Suprapubic skin (tissue), 4 donors: ENCODE data around the gene PRKCZ. TPM values are rescaled to one million over a fixed set of nuclear protein-coding genes. Genes with fewer than 3 reads are reported as not detected.

Experiments
- DNase-seq, 2 donors: peaks; one replicate each; pipeline ENCODE4 v3.0.0-alpha.2; 2019; ENCODE audit warnings: low spot score in 2 of 2
- H3K27ac ChIP-seq: fragments of 200-600 bp; sonication (generic); one replicate; pipeline ENCODE4 v1.5.1; 2019
- H3K27me3 ChIP-seq: fragments of 200-600 bp; sonication (generic); one replicate; pipeline ENCODE4 v1.5.1; 2019
- H3K36me3 ChIP-seq: fragments of 200-600 bp; sonication (generic); one replicate; pipeline ENCODE4 v1.5.1; 2019
- H3K4me1 ChIP-seq: fragments of 200-600 bp; sonication (generic); one replicate; pipeline ENCODE4 v1.5.1; 2019
- H3K4me3 ChIP-seq: fragments of 200-600 bp; sonication (generic); one replicate; pipeline ENCODE4 v1.5.1; 2019; ENCODE audit warnings: mild to moderate bottlenecking
- H3K9me3 ChIP-seq: fragments of 200-600 bp; sonication (generic); one replicate; pipeline ENCODE4 v1.5.1; 2019
- EP300 ChIP-seq: sonication (generic); formaldehyde crosslinking; IDR thresholded peaks from one replicate; pipeline ENCODE4 v1.6.1; 2017; ENCODE audit warnings: antibody characterized with exemption
- POLR2A ChIP-seq, 2 donors: fragments of 450-650 bp; IDR thresholded peaks; one replicate each; pipeline ENCODE4 v1.6.1; 2017; ENCODE audit warnings: antibody characterized with exemption in 2 of 2, mild to moderate bottlenecking in 2 of 2, moderate library complexity in 2 of 2
- POLR2AphosphoS5 ChIP-seq, 3 donors: sonication (generic); formaldehyde crosslinking; IDR thresholded peaks; one replicate each; pipeline ENCODE4 v1.6.1; 2017; ENCODE audit warnings: antibody characterized with exemption in 3 of 3
- WGBS: methylation state at CpG from one replicate; pipeline ENCODE4 v1.1.5; 2018; 5-methylcytosine and 5-hydroxymethylcytosine counted together
- total RNA-seq, 4 donors: library from RNA; depleted of rRNA; stranded (reverse); fragments of >200 nt; gene quantifications; one replicate each; pipeline ENCODE4 v1.1.0, GENCODE V29; 2016
- TF ChIP-seq, protein P1 (sequence below), 2 donors: fragments of 200-600 bp in 1 of 2; fragments of 450-650 bp in 1 of 2; sonication (generic) in 1 of 2; IDR thresholded peaks; one replicate each; pipeline ENCODE4 v1.5.1; 2016 to 2019; ENCODE audit warnings: antibody characterized with exemption in 2 of 2, mild to moderate bottlenecking in 1 of 2, moderate library complexity in 1 of 2

Gene PRKCZ
- total RNA-seq, 4 donors from 2014 or later, result 21.7 to 31.5 (median 25.4) TPM

DNA sequence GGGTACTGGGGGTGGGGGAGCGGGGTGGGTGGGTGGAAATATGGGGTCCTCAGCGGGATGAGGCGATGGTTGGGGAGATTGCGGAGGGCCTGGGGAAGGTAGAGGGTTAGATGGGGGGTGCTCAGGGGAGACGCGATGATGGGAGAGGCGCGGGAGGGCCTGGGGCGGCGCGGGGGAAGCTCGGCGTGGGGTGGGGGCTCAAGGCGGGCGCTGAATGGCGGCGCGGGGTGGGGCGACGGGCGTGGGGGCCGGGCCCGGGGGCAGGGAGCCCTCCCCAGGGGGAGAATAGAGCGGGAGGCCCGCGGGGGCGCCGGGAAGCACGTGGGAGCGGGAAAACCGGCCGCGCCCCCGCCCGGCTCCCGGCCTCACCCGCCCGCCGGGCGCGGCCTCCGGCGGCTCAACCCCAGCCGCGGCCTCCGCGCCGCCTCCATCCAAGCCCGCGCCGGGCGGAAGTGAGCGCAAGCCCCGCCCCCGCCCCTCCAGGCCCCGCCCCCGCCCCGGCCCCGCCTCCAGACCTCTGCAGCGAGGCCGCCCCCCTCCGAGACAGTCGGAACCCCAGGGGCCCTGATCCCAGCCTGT, 144.2 kb downstream of the PRKCZ start, which contains the start of gene FAAP20:
TSS of gene FAAP20 (minus strand) at position 454 of the 579 bp plus-strand sequence. CDS start at position 431, 23 bp downstream.
- DNase-seq, result peak in 1 of 2 donors; percentile 68
- no peak for TF ChIP-seq EP300
- TF ChIP-seq POLR2AphosphoS5 (IDR thresholded peaks at IDR 0.05), result no peak
- TF ChIP-seq, protein P1, sequence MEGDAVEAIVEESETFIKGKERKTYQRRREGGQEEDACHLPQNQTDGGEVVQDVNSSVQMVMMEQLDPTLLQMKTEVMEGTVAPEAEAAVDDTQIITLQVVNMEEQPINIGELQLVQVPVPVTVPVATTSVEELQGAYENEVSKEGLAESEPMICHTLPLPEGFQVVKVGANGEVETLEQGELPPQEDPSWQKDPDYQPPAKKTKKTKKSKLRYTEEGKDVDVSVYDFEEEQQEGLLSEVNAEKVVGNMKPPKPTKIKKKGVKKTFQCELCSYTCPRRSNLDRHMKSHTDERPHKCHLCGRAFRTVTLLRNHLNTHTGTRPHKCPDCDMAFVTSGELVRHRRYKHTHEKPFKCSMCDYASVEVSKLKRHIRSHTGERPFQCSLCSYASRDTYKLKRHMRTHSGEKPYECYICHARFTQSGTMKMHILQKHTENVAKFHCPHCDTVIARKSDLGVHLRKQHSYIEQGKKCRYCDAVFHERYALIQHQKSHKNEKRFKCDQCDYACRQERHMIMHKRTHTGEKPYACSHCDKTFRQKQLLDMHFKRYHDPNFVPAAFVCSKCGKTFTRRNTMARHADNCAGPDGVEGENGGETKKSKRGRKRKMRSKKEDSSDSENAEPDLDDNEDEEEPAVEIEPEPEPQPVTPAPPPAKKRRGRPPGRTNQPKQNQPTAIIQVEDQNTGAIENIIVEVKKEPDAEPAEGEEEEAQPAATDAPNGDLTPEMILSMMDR (IDR thresholded peaks at IDR 0.05), result no peak
- TF ChIP-seq POLR2A (IDR thresholded peaks at IDR 0.05), result no peak
- Histone ChIP-seq H3K4me1 (peaks cover 60% of the 10 kb centered on the region), H3K9me3 (no peaks in the 10 kb centered on the region), H3K27ac (peak within 1 kb of the TSS; percentile 82), H3K4me3 (peak within 1 kb of the TSS; percentile 68), H3K36me3 (no peaks in the 10 kb centered on the region), H3K27me3 (no peaks in the 10 kb centered on the region)
- WGBS, result 3% methylated on average over 9 of the region's 63 CpGs

DNA sequence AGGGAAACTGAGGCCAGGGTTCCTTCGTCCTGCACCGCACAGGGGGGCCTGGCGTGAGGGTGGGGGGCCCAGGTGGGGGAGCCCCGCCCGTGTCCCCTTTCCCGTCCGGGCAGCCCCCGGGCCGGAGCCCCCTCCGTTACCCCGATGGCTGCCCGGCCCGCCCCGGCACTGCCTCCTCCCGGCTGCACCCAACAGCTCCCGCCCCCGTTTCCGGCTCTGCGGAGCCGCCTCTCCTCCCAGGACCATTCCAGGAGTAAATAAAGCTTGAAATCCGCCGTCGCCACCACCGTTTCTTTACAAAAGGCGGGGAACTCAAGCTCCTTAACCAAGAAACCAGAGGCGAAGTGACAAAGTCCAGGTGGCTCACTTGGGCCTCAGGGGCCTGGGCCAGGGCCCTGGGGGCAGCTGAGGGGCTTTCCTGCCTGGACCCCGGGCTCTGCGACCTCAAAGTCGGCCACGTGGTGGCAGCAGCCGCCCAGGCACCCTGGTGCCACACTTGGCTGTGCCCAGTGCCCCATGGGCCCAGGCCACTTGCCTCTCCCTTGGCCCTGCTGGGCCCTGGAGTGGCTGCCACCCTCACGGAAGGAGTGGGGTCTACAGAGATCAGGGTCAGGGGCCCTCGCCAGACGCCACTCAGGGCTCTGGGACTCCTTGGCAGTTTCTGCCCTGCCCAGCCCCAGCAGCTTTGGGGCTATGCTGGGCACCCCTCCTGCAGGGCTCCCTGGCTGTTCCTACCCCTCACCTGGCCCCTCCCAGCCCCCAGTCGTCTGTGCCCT, 144.9 kb downstream of the PRKCZ start:
- under 1% methylated on average over 24 of the region's 35 CpGs for WGBS

DNA sequence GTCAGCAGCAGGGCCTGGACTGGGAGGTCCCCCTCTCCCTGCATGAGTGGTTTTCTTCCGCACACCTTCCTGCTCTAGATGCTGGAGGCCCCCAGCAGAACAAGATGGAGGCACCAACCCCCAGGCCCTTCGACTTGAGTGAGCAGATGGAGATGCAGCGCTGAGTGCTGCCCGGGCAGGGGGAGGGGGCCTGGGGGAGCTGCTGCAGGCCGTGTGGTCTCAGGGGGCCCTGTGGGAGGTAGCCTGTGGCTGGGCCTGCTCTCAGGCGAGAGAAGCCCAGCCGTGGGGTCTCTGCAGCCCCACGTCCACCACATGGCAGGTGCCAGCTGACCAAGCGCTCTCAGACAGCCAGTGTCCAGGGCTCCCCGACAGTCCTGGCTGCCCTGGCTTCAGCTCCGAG, 145.6 kb downstream of the PRKCZ start:
- TF ChIP-seq POLR2A (IDR thresholded peaks at IDR 0.05), result no peak
- no peak for TF ChIP-seq EP300
- TF ChIP-seq POLR2AphosphoS5 (IDR thresholded peaks at IDR 0.05), result no peak
- TF ChIP-seq, protein P1 (IDR thresholded peaks at IDR 0.05), result no peak
- H3K4me1 ChIP-seq, result peaks cover 60% of the 10 kb centered on the region
- no peaks in the 10 kb centered on the region for H3K9me3 ChIP-seq
- WGBS, result 83% methylated on average over 6 of the region's 11 CpGs
- no peaks in the 10 kb centered on the region for H3K27me3 ChIP-seq
- no peak overlapping the region for H3K4me3 ChIP-seq
- DNase-seq, result peak in 1 of 2 donors; percentile 73
- H3K27ac ChIP-seq, result peak overlapping the region; percentile 82
- no peaks in the 10 kb centered on the region for H3K36me3 ChIP-seq

More for the DNA sequence above, 144.9 kb downstream of the PRKCZ start:
- H3K4me1 ChIP-seq, result peaks cover 61% of the 10 kb centered on the region
- TF ChIP-seq, protein P1 (IDR thresholded peaks at IDR 0.05), result peak; percentile 91 to 94
- TF ChIP-seq POLR2AphosphoS5 (IDR thresholded peaks at IDR 0.05) (peak in 1 of 3 donors; percentile 54), EP300 (no peak)
- DNase-seq, result peak; percentile 93 to 95
- H3K4me3 ChIP-seq, result peak overlapping the region; percentile 68
- no peaks in the 10 kb centered on the region for H3K27me3 ChIP-seq
- H3K9me3 ChIP-seq, result no peaks in the 10 kb centered on the region
- peak overlapping the region; percentile 82 for H3K27ac ChIP-seq
- no peaks in the 10 kb centered on the region for H3K36me3 ChIP-seq

DNA sequence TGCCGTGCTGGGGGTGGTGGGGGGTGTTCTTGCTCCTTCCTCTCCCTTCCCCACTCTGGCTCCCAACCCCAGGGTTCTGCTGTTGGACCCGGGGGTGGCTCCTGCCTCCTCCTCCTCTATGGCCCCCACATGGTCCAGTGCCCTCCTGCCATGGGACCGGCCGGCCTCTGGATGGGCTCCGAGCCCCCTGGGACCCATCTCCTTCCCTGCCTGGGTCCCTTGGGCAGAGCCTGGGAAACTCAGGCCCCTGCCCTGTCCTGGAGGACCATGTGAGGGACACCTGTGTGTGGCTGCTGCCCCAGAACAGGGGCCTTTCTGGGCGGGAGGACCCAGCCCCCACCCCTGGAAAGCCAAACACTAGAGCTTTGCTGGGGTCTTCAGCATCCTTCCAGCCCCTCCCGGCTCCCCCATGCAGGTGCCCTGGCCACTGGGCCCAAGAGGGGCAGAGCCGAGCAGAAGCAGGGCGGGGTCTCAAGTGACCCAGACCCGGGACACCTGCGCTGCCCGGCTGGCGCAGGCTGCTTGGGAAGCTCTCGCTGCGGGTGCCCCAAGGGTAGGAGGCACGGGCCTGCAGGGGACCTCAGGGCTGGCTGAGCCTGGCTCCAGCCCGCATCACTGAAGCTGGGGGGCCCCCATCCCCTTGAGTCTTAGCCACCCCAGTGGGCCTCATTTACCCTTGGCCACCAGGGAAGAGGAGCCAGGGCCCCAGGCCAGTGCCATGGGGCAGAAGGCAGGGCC, 146.9 kb downstream of the PRKCZ start:
- Histone ChIP-seq H3K27me3 (no peaks in the 10 kb centered on the region), H3K36me3 (no peaks in the 10 kb centered on the region), H3K9me3 (no peaks in the 10 kb centered on the region), H3K4me3 (no peak overlapping the region), H3K27ac (no peak overlapping the region), H3K4me1 (peaks cover 54% of the 10 kb centered on the region)
- no peak for TF ChIP-seq EP300
- TF ChIP-seq POLR2A (IDR thresholded peaks at IDR 0.05), result no peak
- TF ChIP-seq, protein P1 (IDR thresholded peaks at IDR 0.05), result no peak
- TF ChIP-seq POLR2AphosphoS5 (IDR thresholded peaks at IDR 0.05), result no peak
- no peak for DNase-seq
- WGBS, result 87% methylated on average over 8 of the region's 17 CpGs
